Measurements from ENCODE around the gene ACAP2.
"Not testable (repeated sequence)": the region's sequence is repeated elsewhere in the genome, so short reads cannot be mapped to it uniquely, and the experiment has no call there.

ACAP2 gene

DNA sequence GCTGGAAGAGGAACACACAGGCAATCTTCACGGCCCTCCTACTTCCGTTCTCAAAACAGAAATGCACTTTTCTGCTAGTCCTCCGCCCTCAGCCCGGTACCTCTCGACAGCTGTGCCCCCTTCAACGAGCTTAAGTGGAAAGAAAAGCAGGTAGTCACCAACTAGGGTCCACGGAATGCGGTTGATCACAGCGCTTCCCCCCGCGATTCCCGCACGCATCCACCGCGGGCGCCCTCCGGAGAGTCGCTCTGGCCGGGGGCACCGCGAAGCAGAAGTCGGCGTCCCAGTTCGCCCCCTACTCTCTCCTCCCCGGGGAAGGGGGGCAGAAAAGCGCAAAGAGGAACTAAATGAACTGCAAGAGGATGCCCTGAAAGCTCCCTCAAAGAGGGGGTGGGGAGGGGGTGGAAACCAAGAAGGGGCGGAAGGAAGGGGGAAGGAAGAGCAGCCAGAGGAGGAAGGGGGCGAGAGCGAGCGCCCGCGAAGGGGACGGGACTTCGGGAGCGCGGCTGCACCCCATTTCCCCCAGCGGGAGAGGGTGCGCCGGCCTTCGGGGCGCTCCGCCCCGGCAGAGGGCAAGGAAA is 738 bp downstream of the ACAP2 start:
- peak; percentile 54 for DNase-seq

GRCh38 chr3:195441476-195441991 is 1.3 kb downstream of the ACAP2 start:
- DNase-seq, result no peak

GRCh38 chr3:195441051-195441450 is 1.8 kb downstream of the ACAP2 start:
- no peak for DNase-seq

DNA sequence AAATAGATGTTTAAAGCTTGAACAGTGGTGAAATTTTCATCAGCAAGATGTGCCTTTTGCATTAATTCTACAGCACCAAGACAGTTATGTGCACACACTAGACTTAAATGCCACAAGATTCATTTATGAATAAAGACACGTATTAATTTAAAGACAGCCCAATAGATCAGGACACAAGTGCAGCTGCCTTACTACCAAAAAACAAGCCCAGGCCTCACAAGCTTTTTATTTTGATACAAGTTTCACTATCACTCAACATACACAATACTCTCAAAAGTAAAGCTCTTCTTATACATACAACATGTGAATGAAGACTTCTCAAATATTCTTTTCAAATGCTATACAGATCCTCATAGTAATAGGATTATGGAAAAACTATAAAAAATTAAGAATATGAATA is 2.4 kb downstream of the ACAP2 start:
- DNase-seq, result no peak

DNA sequence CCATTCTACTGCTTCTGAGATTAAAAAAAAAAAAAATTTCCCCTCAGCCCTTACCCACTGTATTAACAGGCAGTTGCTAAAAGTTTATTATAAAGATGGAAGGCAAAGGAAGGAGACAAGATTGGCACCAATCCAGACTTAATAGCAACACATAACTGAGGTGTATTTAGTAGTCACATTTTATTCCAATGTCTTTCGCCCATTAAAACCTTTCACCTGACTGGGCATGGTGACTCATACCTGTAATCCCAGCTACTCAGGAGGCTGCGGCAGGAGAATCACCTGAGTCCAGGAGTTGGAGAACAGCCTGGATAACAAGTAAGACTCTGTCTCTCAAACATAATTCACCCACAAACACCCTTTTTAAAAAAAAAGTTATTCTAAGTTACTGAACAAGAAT is 4.4 kb downstream of the ACAP2 start:
- no peak for DNase-seq

GRCh38 chr3:195425849-195426248 is 17.0 kb downstream of the ACAP2 start:
- no peak for DNase-seq

DNA sequence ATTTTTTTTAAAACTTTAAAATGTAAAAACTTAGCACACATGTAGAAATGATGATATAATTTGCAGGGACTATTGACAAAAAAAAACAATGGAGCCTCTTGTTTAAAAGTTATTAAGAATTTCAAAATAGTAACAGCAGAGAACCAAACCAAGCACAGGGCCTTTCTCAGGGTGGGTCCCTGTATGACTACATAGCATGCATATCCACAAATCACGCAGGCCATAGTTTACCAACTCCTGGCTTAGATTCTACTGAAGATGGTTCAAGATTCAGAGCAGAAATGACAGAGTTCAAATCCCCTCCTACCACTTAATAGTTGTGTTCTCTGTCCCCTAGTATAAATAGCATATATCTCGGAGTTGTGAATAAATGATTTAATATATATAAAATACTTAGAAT is 19.0 kb downstream of the ACAP2 start:
- DNase-seq, result no peak

GRCh38 chr3:195421400-195421799 is 21.4 kb downstream of the ACAP2 start:
- DNase-seq, result no peak

GRCh38 chr3:195416795-195417194 is 26.0 kb downstream of the ACAP2 start:
- no peak for DNase-seq

GRCh38 chr3:195411836-195412235 is 31.0 kb downstream of the ACAP2 start:
- DNase-seq, result peak; percentile 76

GRCh38 chr3:195410546-195410945 is 32.3 kb downstream of the ACAP2 start:
- no peak for DNase-seq

GRCh38 chr3:195407531-195408409 is 35.0 kb downstream of the ACAP2 start:
- DNase-seq, result no peak

- DNase-seq, result no peak
Measured at GRCh38 chr3:195405651-195406050, 37.2 kb downstream of the ACAP2 start.

GRCh38 chr3:195403841-195404408 is 38.9 kb downstream of the ACAP2 start:
- DNase-seq, result no peak

GRCh38 chr3:195403244-195403643 is 39.6 kb downstream of the ACAP2 start:
- DNase-seq, result no peak

GRCh38 chr3:195401943-195402342 is 40.9 kb downstream of the ACAP2 start:
- no peak for DNase-seq

DNA sequence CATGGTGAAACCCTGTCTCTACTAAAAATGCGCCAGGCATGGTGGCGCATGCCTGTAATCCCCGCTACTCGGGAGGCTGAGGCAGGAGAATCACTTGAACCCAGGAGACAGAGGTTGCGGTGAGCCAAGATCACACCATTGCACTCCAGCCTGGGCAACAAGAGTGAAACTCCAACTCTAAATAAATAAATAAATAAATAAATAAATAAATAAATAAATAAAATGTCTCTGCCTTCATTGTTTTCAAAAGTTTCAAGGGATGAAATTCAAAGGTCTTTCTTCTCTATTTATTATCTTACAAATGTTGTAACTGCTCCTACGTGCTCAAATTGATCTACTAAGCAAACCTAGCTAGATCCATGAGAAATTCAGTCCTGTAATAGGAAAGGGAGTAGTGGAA is 44.4 kb downstream of the ACAP2 start:
- DNase-seq, result not testable (repeated sequence)

DNA sequence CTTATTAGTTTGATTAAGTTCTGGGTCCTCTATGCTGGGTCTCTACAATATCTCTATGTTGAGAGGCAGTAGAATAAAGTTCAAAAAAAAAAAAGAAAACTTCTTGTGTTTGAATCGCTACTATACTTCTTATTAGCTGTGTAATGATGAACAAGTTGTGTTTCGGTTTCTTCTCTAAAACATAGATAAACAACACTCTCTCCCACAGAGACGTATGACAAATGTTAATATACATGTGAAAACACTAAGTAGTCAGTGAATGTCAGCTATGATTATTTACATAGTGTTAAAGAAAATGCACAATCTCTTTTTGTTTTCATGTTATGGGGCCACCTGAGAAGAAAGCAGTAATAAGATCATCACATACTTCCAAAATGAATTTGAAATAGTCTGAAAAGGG is 45.3 kb downstream of the ACAP2 start:
- no peak for DNase-seq

GRCh38 chr3:195395208-195395816 is 47.5 kb downstream of the ACAP2 start:
- no peak for DNase-seq

GRCh38 chr3:195394700-195395099 is 48.1 kb downstream of the ACAP2 start:
- DNase-seq, result no peak

GRCh38 chr3:195394024-195394423 is 48.8 kb downstream of the ACAP2 start:
- no peak for DNase-seq

GRCh38 chr3:195388380-195388779 is 54.4 kb downstream of the ACAP2 start:
- DNase-seq, result no peak

GRCh38 chr3:195386739-195387138 is 56.1 kb downstream of the ACAP2 start:
- no peak for DNase-seq

- DNase-seq, result peak; percentile 82
Measured at GRCh38 chr3:195385526-195385925, 57.3 kb downstream of the ACAP2 start.

Data from NCI-H226 (cell line).